Anterior cingulate cortex (tissue), 58 donors: Measurements from ENCODE around the gene LBHD2.

Source experiments
- DNase-seq, 58 donors: peaks; one replicate each; lab custom pipeline; 2025; lab: John Stamatoyannopoulos, UW

The LBHD2 gene

GRCh38 chr14:103089386-103090335, 5.7 kb downstream of the LBHD2 start:
- DNase-seq: no peak

- DNase-seq: no peak
These were observed 6.5 kb downstream of the LBHD2 start for GRCh38 chr14:103090481-103091020.

- DNase-seq: peak in 2 of 58 donors; percentile 29 to 36
These were observed 7.3 kb downstream of the LBHD2 start for GRCh38 chr14:103091041-103091882.

- no peak for DNase-seq
These were observed 7.8 kb downstream of the LBHD2 start for GRCh38 chr14:103091883-103092222.

GRCh38 chr14:103093856-103094405, 9.9 kb downstream of the LBHD2 start:
- DNase-seq: no peak

- DNase-seq: no peak
These were observed 10.6 kb downstream of the LBHD2 start, which contains the start of gene EXOC3L4 for GRCh38 chr14:103094406-103095209. EXOC3L4 (plus strand) TSS chr14:103094725; CDS start chr14:103100220, 5,495 bp downstream.

- no peak for DNase-seq
These were observed 11.3 kb downstream of the LBHD2 start for GRCh38 chr14:103095210-103095778.

GRCh38 chr14:103096387-103096786, 12.4 kb downstream of the LBHD2 start:
- no peak for DNase-seq

- DNase-seq: no peak
These were observed 13.4 kb downstream of the LBHD2 start for GRCh38 chr14:103097244-103097993.

- DNase-seq: no peak
These were observed 14.3 kb downstream of the LBHD2 start for GRCh38 chr14:103097994-103098957.

GRCh38 chr14:103099081-103099732, 15.2 kb downstream of the LBHD2 start:
- DNase-seq: no peak

- no peak for DNase-seq
These were observed 15.8 kb downstream of the LBHD2 start for GRCh38 chr14:103099733-103100280.

GRCh38 chr14:103100281-103101121, 16.5 kb downstream of the LBHD2 start:
- no peak for DNase-seq

GRCh38 chr14:103101257-103101962, 17.4 kb downstream of the LBHD2 start:
- DNase-seq: no peak
